IMR-90 (cell line): ENCODE results near the gene ISLR2. TPM values are rescaled to one million over a fixed set of nuclear protein-coding genes. Genes with fewer than 3 reads are reported as not detected.
A peak's percentile ranks its signal among the peaks of the same experiment; 100 is the strongest.
"Not testable (repeated sequence)": the region's sequence is repeated elsewhere in the genome, so short reads cannot be mapped to it uniquely, and the experiment has no call there.

Experiments
- ATAC-seq: fragments of 200-7000 bp; cut with Tn5 transposase; 2 replicates; pipeline ENCODE4 v1.9.1; 2020; ENCODE audit warnings: low read depth, mild to moderate bottlenecking, moderate library complexity
- BruUV-seq: library from RNA; stranded (reverse); fragments of 400-500 nt; replicated peaks from 2 replicates; lab custom pipeline; 2021; lab: Mats Ljungman, UMichigan
- CTCF ChIA-PET: fragments of 300-600 bp; formaldehyde crosslinking; extraction: SDS; loops from one replicate; lab custom pipeline; 2021; ENCODE audit warnings: antibody characterized with exemption; lab: Yijun Ruan, JAX
- POLR2A ChIA-PET: fragments of 300-600 bp; sonication (Branson Sonifier 250); formaldehyde crosslinking; loops from one replicate; lab custom pipeline; 2022; ENCODE audit warnings: antibody characterized with exemption; ENCODE audit not compliant: unreplicated experiment; lab: Charles Lee
- DNase-seq: peaks from one replicate; pipeline ENCODE4 v3.0.0; 2013
- H2AFZ ChIP-seq: replicated peaks from 2 replicates; pipeline ENCODE3; 2013; ENCODE audit warnings: low read length, mild to moderate bottlenecking; ENCODE audit not compliant: poor library complexity
- H2AK5ac ChIP-seq: 2 replicates; pipeline ENCODE4 v1.6.1; 2013; ENCODE audit warnings: low read depth, low read length, inconsistent platforms
- H2AK9ac ChIP-seq: replicated peaks from 2 replicates; pipeline ENCODE3; 2013; ENCODE audit warnings: mild to moderate bottlenecking, low read depth, low read length, moderate library complexity; ENCODE audit not compliant: poor library complexity
- H2BK120ac ChIP-seq: 2 replicates; pipeline ENCODE4 v1.6.1; 2013; ENCODE audit warnings: low read depth, low read length, inconsistent platforms
- H2BK15ac ChIP-seq: 3 replicates; pipeline ENCODE4 v1.6.1; 2013; ENCODE audit warnings: low read depth, low read length, inconsistent platforms
- H2BK20ac ChIP-seq: 2 replicates; pipeline ENCODE4 v1.6.1; 2013; ENCODE audit warnings: low read depth, mild to moderate bottlenecking, inconsistent platforms, low read length, moderate library complexity
- H2BK5ac ChIP-seq: 2 replicates; pipeline ENCODE4 v1.6.1; 2013; ENCODE audit warnings: mild to moderate bottlenecking, low read depth, low read length, inconsistent platforms; ENCODE audit not compliant: poor library complexity, severe bottlenecking
- H3K14ac ChIP-seq: replicated peaks from 2 replicates; pipeline ENCODE4 v1.6.1; 2013; ENCODE audit warnings: low read depth, low read length, inconsistent platforms
- H3K18ac ChIP-seq: 2 replicates; pipeline ENCODE4 v1.6.1; 2013; ENCODE audit warnings: low read depth, low read length, control low read depth
- H3K23ac ChIP-seq: 2 replicates; pipeline ENCODE4 v1.6.1; 2013; ENCODE audit warnings: low read depth, low read length, inconsistent platforms
- H3K27ac ChIP-seq: 2 replicates; pipeline ENCODE4 v1.5.1; 2013; ENCODE audit warnings: mild to moderate bottlenecking, control low read depth, low read length; ENCODE audit not compliant: insufficient read depth
- H3K27me3 ChIP-seq: 2 replicates; pipeline ENCODE4 v1.6.1; 2013; ENCODE audit warnings: low read length; ENCODE audit not compliant: control insufficient read depth, insufficient read depth
- H3K36me3 ChIP-seq: 2 replicates; pipeline ENCODE4 v1.6.1; 2013; ENCODE audit warnings: low read length, mixed read lengths; ENCODE audit not compliant: control insufficient read depth, insufficient read depth
- H3K4ac ChIP-seq: 2 replicates; pipeline ENCODE4 v1.6.1; 2013; ENCODE audit warnings: low read depth, low read length, inconsistent platforms
- H3K4me1 ChIP-seq: 2 replicates; pipeline ENCODE4 v1.6.1; 2013; ENCODE audit warnings: low read length, mixed read lengths; ENCODE audit not compliant: control insufficient read depth, insufficient read depth
- H3K4me2 ChIP-seq: 2 replicates; pipeline ENCODE4 v1.6.1; 2013; ENCODE audit warnings: low read depth, mild to moderate bottlenecking, control low read depth, low read length, moderate library complexity
- H3K4me3 ChIP-seq: 2 replicates; pipeline ENCODE4 v1.5.1; 2013; ENCODE audit warnings: low read depth, mild to moderate bottlenecking, control low read depth, low read length, moderate library complexity; ENCODE audit not compliant: insufficient read depth
- H3K56ac ChIP-seq: 2 replicates; pipeline ENCODE4 v1.6.1; 2013; ENCODE audit warnings: low read length, inconsistent platforms; ENCODE audit not compliant: insufficient read depth; ENCODE audit errors: extremely low read depth
- H3K79me1 ChIP-seq, 2 experiments: 2 replicates each; pipeline ENCODE4 v1.6.1; 2013; ENCODE audit warnings: low read length in 2 of 2, inconsistent platforms in 1 of 2, low read depth in 1 of 2
- H3K9ac ChIP-seq: 2 replicates; pipeline ENCODE4 v1.6.1; 2013; ENCODE audit warnings: low read depth, low read length, control low read depth
- H3K9me1 ChIP-seq: 2 replicates; pipeline ENCODE4 v1.6.1; 2013; ENCODE audit warnings: low read length, inconsistent platforms; ENCODE audit not compliant: insufficient read depth
- H3K9me3 ChIP-seq: 2 replicates; pipeline ENCODE4 v1.6.1; 2013; ENCODE audit warnings: low read length; ENCODE audit not compliant: control insufficient read depth, insufficient read depth
- H4K20me1 ChIP-seq: 2 replicates; pipeline ENCODE4 v1.6.1; 2013; ENCODE audit warnings: low read length, inconsistent platforms; ENCODE audit not compliant: insufficient read depth
- H4K5ac ChIP-seq: 2 replicates; pipeline ENCODE4 v1.6.1; 2013; ENCODE audit warnings: mild to moderate bottlenecking, low read depth, low read length, control low read depth
- H4K8ac ChIP-seq, 2 experiments: 2 replicates each; pipeline ENCODE4 v1.6.1; 2013; ENCODE audit warnings: low read depth in 2 of 2, low read length in 2 of 2, control low read depth in 1 of 2, inconsistent platforms in 1 of 2
- H4K91ac ChIP-seq: 2 replicates; pipeline ENCODE4 v1.6.1; 2013; ENCODE audit warnings: low read depth, low read length, inconsistent platforms; ENCODE audit not compliant: insufficient read depth
- BHLHE40 ChIP-seq: fragments of 150-350 bp; IDR thresholded peaks from 2 replicates; pipeline ENCODE4 v1.6.1; 2016; ENCODE audit warnings: mild to moderate bottlenecking, low read depth, low read length
- FOS ChIP-seq: fragments of 150-350 bp; IDR thresholded peaks from 2 replicates; pipeline ENCODE4 v1.6.1; 2016; ENCODE audit warnings: low read depth, low read length
- MAZ ChIP-seq: IDR thresholded peaks from 2 replicates; pipeline ENCODE4 v1.6.1; 2012; ENCODE audit warnings: low read depth, mild to moderate bottlenecking, low read length, improper control_type of control experiment, moderate library complexity, borderline replicate concordance
- WGBS, 2 experiments: methylation state at CpG; one replicate each; pipeline versions ENCODE4 v1.1.5 to v1.1.7; 2013; ENCODE audit warnings: missing lambda C conversion rate in 2 of 2; ENCODE audit not compliant: insufficient read length in 1 of 2; ENCODE audit errors: extremely low coverage in 2 of 2; 5-methylcytosine and 5-hydroxymethylcytosine counted together
- dilution Hi-C: fragments of 300-500 bp; cut with HindIII; formaldehyde crosslinking; loops from one replicate; pipeline ENCODE4 v1.14.3; 2018; ENCODE audit warnings: low sequenced_read_pairs; ENCODE audit not compliant: unreplicated experiment
- in situ Hi-C: fragments of 300-500 bp; cut with MboI; formaldehyde crosslinking; loops from 3 replicates; pipeline ENCODE4 v1.14.3; 2019; ENCODE audit warnings: low sequenced_read_pairs, inconsistent platforms, mixed read lengths
- intact Hi-C: fragments of 100-400 bp; cut with micrococcal nuclease; formaldehyde crosslinking; loops from 2 replicates; pipeline ENCODE4 v1.10.0; 2022
- polyA plus RNA-seq, 3 experiments: library from polyadenylated mRNA; depleted of rRNA; stranded (reverse); fragments of >200 nt; gene quantifications; 2 replicates each; pipeline ENCODE4 v1.2.3, GENCODE V29; 2012; ENCODE audit warnings: low replicate concordance in 1 of 3
- total RNA-seq: library from RNA; depleted of rRNA; stranded (reverse); fragments of >200 nt; gene quantifications from 2 replicates; pipeline ENCODE4 v1.2.3, GENCODE V29; 2012
- TF ChIP-seq, protein P1 (sequence below): fragments of 150-350 bp; IDR thresholded peaks from 2 replicates; pipeline ENCODE4 v1.6.1; 2017; ENCODE audit warnings: mild to moderate bottlenecking, antibody characterized with exemption, low read length, low read depth

The ISLR2 gene
- total and polyA plus RNA-seq, 2 of the 4 experiments (the other 2 are of a cell fraction), result not detected

DNA sequence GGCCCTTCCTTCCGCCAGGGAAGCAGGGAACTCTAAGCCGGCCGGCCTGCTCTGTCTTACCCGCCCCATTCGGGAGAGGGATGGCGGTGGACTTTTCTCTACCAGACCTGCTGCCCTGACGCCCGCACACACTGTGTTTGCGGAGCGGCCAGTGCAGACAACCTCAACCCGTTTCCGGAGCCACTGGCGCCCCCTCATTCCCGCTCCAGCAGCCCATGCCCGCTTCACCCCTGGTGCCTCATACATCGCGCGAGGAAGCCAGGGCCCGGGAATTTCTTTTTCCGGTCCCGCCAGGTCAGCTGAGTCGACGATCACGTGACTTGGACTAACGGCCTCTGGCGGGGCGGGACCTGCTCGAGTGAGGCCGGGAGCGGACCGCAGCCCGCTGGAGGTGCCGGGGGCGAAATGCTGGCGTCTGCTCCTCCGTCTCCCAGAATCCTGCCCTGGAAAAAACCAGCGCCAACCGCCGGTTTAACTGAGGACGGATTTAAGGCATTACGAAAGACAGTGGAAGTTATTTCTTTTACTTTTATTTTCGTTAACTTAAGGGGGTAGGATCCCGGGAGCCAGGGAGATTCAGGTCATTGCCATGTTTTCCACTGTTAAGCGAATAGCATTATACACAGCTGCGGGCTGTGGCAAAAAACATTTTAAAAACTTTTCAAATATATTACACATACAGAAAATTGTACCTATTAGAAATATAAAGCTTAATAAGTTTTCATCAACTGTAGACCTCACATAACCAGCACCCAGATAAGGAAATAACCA lies 30.2 kb upstream of the ISLR2 start:
- H4K5ac ChIP-seq, result peak overlapping the region; percentile 70; the same call in 1 of the 2 replicates
- H2AK5ac ChIP-seq, H3K18ac ChIP-seq, H3K79me1 ChIP-seq, H3K56ac ChIP-seq, intact Hi-C loops, H2BK120ac ChIP-seq, H3K9me1 ChIP-seq, H3K9me3 ChIP-seq, H3K14ac ChIP-seq, POLR2A ChIA-PET, BruUV-seq, H3K4me1 ChIP-seq, H3K36me3 ChIP-seq, H2BK5ac ChIP-seq, H2BK15ac ChIP-seq, H2AK9ac ChIP-seq, H4K91ac ChIP-seq, H4K20me1 ChIP-seq, dilution Hi-C loops, H3K23ac ChIP-seq, H2BK20ac ChIP-seq, H3K27me3 ChIP-seq: not testable (repeated sequence)
- CTCF ChIA-PET, result interaction anchor here (0.6 kb wide), 1 partner anchor 773 kb away, joined by 3 read pairs; no protein-coding TSS in a partner anchor
- TF ChIP-seq MAZ, result peak; percentile 36; the same call in 1 of the 2 replicates
- TF ChIP-seq, protein P1, sequence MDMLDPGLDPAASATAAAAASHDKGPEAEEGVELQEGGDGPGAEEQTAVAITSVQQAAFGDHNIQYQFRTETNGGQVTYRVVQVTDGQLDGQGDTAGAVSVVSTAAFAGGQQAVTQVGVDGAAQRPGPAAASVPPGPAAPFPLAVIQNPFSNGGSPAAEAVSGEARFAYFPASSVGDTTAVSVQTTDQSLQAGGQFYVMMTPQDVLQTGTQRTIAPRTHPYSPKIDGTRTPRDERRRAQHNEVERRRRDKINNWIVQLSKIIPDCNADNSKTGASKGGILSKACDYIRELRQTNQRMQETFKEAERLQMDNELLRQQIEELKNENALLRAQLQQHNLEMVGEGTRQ, result peak; percentile 90
- peak; percentile 18; the same call in 1 of the 2 replicates for TF ChIP-seq FOS
- peak; percentile 41; the same call in 1 of the 2 replicates for TF ChIP-seq BHLHE40
- in situ Hi-C loops, result loop anchor here (25.0 kb wide), 1 partner anchor 1463 kb away; no protein-coding TSS in a partner anchor
- H3K4ac ChIP-seq, result peak overlapping the region; percentile 72; the same call in 1 of the 2 replicates
- peak overlapping the region; percentile 66 for H3K4me2 ChIP-seq
- DNase-seq, result peak; percentile 88
- 0 out of 2 replicates have a peak overlapping the region, but pooled peaks have one; percentile 49 for H3K9ac ChIP-seq
- H4K8ac ChIP-seq, result peak overlapping the region; percentile 74 to 99
- peak; percentile 99 for ATAC-seq
- peak overlapping the region; percentile 92 for H2AFZ ChIP-seq
- no CpG with 5 or more reads among the region's 45 CpGs for WGBS, 2 experiments
- H3K4me3 ChIP-seq, result peak overlapping the region; percentile 40
- H3K27ac ChIP-seq, result peak overlapping the region; percentile 46; the same call in 1 of the 2 replicates
